GM08714 (cell line): ENCODE measurements around the gene VWA5B1.

ENCODE experiments used
- H3K4me3 ChIP-seq: fragments of 200-500 bp; sonication (Bioruptor generic); 2 replicates; pipeline ENCODE4 v1.5.1; 2014; ENCODE audit warnings: mild to moderate bottlenecking, low read length, inconsistent platforms
- ZNF274 ChIP-seq: IDR thresholded peaks from 2 replicates; pipeline ENCODE4 v1.6.1; 2012; ENCODE audit warnings: mild to moderate bottlenecking, low read depth, low read length

VWA5B1 gene

DNA sequence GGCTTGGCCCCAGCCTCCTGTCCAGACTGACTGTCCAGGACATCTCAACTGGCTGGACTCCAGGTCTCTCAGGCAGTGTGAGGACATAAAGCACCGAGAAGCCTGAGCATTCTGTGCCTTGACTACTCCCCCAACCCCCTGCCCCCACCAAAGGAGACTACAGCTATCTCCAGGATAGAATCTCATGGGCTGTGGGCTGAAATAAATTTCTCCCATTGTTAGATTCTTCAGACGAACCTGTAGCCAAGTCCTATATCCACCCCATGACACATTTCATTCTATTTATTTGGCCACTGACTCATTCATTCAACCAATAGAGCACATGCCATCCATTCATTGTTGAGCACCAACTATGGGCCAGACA lies 11.4 kb downstream of the VWA5B1 start:
- TF ChIP-seq ZNF274 = no peak
- H3K4me3 ChIP-seq = no peak overlapping the region

DNA sequence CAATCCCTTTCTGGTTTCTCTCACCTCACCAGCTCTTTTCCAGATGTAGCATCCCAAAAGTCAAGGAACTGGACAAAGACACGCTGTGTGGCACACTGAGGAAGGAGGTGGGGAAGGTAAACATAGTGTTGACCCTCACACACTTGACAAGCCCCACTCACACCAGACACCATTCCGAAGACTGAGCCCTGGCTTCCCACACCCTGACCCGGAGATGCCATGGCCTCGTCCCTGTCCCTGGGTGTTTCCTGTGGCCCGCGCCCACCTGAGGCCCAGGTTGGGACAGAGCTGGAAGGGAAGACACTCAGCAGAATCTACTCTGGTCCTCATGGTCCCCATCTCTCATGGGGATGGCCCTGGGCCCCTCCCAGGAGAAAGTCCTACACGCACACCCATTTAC lies 16.4 kb downstream of the VWA5B1 start:
- TF ChIP-seq ZNF274 = no peak
- no peak overlapping the region for H3K4me3 ChIP-seq

DNA sequence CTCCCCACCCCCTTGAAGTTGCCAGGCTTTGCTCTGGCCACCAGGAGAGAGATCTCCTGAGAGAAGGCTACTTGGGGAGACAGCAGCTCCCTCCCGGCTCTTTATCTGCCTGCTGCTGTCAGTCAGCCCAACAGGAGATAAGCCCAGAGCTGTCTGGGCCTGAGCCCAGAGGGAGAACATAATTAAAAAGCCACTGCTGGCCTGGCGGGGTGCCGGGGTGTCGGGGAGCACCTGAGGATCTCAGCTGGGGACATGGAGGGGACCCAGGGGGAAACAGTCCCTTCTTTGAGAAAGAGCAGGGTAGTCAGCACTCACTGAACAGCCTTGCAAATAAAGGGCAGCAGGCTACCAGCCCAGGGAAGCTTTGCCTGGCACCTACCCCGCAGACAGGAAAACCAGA lies 17.9 kb downstream of the VWA5B1 start:
- H3K4me3 ChIP-seq = no peak overlapping the region
- no peak for TF ChIP-seq ZNF274

DNA sequence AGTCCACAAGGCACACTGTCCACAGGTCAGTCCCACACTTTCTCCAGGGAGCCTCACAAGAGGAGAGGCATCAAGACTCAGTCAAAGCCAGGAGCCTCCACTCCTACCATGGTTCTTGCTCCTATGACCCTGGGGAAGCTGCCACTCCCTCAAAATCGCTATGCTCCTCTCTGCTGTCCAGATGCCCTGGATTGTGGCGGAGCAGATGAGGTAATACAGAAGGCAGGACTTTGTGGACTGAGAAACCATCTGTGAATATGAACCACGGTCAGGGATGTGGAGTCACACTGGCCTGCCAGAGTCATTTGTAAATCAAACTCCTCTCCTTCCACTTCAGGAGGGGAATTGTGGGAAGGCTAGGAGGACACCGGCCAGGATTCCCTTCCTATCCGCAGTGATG lies 20.6 kb downstream of the VWA5B1 start:
- no peak for TF ChIP-seq ZNF274
- H3K4me3 ChIP-seq = no peak overlapping the region

GRCh38 chr1:20312310-20312709 lies 21.6 kb downstream of the VWA5B1 start:
- TF ChIP-seq ZNF274 = no peak
- H3K4me3 ChIP-seq = no peak overlapping the region

DNA sequence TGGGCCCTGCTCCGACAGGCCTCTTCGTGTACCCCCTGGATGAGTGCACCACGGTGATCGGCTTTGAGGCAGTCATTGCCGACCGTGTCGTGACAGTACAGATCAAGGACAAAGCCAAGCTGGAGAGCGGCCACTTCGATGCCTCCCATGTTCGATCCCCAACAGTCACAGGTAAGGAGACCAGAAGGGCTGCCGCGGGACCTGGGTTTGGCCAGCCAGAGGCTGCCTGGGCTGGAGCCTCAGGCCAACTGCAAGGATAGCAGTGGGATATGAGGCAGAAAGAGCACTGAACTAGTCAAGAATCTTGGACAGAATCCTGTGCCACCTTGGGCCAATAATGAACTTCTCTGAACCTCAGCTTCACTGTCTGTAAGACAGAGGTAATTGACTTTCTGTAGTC lies 22.1 kb downstream of the VWA5B1 start:
- no peak for TF ChIP-seq ZNF274

GRCh38 chr1:20317471-20317870 lies 26.8 kb downstream of the VWA5B1 start:
- TF ChIP-seq ZNF274 = no peak
- no peak overlapping the region for H3K4me3 ChIP-seq

More for the DNA sequence above, 22.1 kb downstream of the VWA5B1 start:
- no peak overlapping the region for H3K4me3 ChIP-seq

DNA sequence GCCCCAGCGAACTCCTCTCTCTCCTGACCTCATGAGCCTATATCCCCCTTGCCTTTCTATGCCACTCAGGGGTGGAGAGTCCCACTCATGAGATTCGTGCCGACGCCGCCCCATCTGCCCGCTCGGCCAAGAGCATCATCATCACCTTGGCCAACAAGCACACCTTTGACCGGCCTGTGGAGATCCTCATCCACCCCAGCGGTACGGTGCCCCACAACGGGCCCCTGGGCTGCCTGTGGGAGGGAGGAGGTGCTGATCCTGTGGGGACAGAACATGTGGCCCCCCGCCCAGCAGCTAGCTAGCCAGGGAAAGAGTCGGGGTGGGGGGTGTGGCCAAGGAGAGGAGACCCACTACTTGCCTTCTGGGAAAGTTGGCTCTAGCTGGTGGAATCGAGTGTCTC lies 27.8 kb downstream of the VWA5B1 start:
- H3K4me3 ChIP-seq = no peak overlapping the region
- no peak for TF ChIP-seq ZNF274

- H3K4me3 ChIP-seq = no peak overlapping the region
- no peak for TF ChIP-seq ZNF274
Measured at GRCh38 chr1:20318971-20319370, 28.3 kb downstream of the VWA5B1 start.

DNA sequence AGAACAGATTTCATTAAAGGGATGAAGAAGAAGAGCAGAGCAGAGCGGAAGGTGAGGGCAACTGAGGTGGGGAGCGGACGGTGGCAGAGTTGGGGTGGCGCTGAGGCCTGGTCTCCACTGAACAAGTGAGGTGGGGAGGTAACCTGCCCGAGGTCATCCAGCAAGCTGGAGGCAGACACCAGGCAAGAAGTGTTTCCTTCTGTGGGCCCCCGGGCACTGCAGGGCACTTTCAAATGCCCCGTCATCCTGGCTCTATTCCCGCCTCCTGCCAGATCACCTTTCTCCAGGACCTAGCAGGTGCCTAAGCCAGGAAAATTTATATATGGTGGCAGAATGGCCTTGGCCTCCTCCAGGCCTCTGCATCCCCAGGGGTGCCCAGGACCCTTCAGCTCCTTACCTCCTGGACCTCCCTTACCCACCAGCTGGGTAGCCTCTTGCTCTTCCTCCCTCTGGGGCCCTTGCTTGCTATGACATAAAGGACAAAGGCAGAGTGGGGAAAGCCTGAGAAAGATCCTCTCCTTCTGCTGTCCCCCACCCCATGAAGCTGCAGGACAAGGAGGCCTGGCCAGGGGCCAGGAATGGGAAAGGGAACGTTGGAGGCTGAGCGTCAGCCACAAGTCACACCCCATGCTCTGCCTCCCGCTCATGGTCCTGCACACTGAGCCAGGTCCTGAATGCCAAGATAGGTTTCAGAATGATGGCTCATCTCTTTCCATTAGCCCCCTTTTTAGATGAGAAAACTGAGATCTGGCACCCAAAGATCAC lies 29.0 kb downstream of the VWA5B1 start:
- no peak overlapping the region for H3K4me3 ChIP-seq
- TF ChIP-seq ZNF274 = no peak

DNA sequence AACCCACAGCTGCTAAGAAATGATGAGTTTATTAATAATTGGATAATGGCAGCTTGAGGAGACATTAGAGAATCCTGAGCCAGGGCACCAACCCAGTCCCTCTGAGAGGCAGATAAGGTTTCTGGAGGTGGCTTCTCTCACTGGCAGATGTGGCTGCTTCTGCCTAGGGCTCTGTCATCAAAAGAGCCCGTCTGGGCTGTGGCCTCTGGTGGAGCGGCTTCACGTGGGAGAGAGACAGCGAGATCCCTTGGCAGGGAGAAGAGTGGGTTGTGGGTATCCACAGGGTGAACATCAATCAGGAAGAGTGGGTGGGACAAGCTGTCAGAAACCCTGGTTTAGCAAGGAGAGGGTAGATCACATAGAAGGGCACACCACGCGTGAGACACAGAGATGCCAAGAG lies 30.0 kb downstream of the VWA5B1 start:
- no peak for TF ChIP-seq ZNF274

DNA sequence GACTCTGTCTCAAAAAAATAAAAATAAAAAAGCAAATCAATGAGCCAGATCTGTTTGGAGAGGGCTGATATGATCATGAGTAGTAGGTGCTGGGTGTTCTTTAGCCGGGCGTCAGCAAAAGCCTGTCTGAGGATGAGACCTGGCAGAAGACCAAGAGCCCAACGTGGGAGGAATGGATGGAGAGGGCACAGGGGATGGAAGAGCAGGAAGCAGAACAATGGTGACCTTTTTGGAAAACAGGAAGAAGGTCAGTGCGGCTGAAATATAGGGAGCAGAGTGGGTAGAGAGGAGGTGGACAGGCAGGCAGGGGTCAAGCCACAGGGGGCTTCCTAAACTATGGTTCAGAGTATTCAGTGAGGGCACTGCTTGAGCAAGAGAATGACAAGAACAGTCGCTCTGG lies 30.9 kb downstream of the VWA5B1 start:
- TF ChIP-seq ZNF274 = no peak
- H3K4me3 ChIP-seq = no peak overlapping the region

More for the DNA sequence above, 30.0 kb downstream of the VWA5B1 start:
- no peak overlapping the region for H3K4me3 ChIP-seq

DNA sequence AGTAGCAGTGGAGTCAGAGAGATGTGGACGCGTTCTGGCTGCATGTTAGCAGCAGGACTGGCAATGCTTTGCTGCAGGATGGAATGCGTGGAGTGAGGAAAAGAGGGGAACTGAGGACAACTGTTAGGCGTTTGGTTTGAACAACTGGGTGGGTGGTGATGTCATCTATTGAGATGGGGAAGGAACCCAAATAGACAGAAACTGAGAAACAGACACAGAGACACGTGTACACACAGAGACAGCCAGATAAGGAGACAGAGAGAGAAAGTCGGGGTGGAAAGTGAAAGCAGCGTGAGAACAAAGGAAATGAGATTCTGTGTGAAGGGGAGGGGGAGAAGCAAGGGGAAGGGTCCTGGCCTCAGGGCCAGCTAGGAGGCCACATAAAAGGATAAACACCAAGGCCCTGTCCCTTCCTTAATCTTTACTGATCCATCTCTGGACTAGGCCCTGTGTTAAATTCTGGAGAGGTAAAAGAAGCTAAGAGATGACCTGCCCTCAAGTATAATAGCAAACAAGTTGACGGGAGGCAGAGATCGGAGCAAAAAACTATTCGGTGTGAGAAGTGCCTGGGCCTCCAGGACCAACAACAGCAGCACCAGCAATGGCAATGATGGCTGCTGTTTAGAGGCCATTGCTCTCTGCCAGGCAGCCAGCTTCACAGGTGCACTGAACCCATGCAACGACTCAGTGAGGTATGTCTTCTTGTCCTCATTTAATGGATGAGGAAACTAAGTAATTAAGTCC lies 31.6 kb downstream of the VWA5B1 start:
- no peak overlapping the region for H3K4me3 ChIP-seq
- no peak for TF ChIP-seq ZNF274

- no peak overlapping the region for H3K4me3 ChIP-seq
- no peak for TF ChIP-seq ZNF274
Measured at GRCh38 chr1:20322825-20323612, 32.3 kb downstream of the VWA5B1 start.

GRCh38 chr1:20323613-20323920 lies 32.9 kb downstream of the VWA5B1 start:
- TF ChIP-seq ZNF274 = no peak
- H3K4me3 ChIP-seq = no peak overlapping the region
